Suprapubic skin (tissue), 4 donors: ENCODE measurements around the gene NQO2.

Experiments used
- POLR2A ChIP-seq, 2 donors: fragments of 450-650 bp; IDR thresholded peaks; one replicate each; pipeline ENCODE4 v1.6.1; 2017; ENCODE audit warnings: antibody characterized with exemption in 2 of 2, mild to moderate bottlenecking in 2 of 2, moderate library complexity in 2 of 2
- POLR2AphosphoS5 ChIP-seq, 3 donors: sonication (generic); formaldehyde crosslinking; IDR thresholded peaks; one replicate each; pipeline ENCODE4 v1.6.1; 2017; ENCODE audit warnings: antibody characterized with exemption in 3 of 3
- TF ChIP-seq, protein P1 (sequence below), 2 donors: fragments of 200-600 bp in 1 of 2; fragments of 450-650 bp in 1 of 2; sonication (generic) in 1 of 2; IDR thresholded peaks; one replicate each; pipeline ENCODE4 v1.5.1; 2016 to 2019; ENCODE audit warnings: antibody characterized with exemption in 2 of 2, mild to moderate bottlenecking in 1 of 2, moderate library complexity in 1 of 2

DNA sequence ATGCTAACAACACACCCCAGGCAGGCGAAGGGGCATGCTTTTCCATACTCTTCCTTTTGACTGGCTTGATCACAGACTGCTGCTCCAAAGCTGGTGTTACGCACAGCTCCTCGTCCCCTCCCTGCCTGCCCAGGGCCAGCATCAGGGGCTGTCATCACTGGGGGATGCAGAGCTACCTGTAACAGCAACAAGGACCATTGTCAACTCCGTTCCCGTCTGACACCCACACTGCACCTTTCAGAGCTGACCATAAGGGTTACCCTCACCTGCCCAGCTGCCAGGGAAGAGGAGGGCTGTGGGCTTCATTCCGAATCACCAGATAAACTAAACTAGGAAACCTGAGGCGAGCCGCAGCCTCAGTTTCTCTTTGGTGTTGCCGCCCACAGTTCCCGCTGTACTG, 15.4 kb downstream of the NQO2 start:
- TF ChIP-seq, protein P1, sequence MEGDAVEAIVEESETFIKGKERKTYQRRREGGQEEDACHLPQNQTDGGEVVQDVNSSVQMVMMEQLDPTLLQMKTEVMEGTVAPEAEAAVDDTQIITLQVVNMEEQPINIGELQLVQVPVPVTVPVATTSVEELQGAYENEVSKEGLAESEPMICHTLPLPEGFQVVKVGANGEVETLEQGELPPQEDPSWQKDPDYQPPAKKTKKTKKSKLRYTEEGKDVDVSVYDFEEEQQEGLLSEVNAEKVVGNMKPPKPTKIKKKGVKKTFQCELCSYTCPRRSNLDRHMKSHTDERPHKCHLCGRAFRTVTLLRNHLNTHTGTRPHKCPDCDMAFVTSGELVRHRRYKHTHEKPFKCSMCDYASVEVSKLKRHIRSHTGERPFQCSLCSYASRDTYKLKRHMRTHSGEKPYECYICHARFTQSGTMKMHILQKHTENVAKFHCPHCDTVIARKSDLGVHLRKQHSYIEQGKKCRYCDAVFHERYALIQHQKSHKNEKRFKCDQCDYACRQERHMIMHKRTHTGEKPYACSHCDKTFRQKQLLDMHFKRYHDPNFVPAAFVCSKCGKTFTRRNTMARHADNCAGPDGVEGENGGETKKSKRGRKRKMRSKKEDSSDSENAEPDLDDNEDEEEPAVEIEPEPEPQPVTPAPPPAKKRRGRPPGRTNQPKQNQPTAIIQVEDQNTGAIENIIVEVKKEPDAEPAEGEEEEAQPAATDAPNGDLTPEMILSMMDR (IDR thresholded peaks at IDR 0.05) = no peak
- TF ChIP-seq POLR2A (IDR thresholded peaks at IDR 0.05) (no peak), POLR2AphosphoS5 (IDR thresholded peaks at IDR 0.05) (no peak)
